ACC112 (cell line): Measurements from ENCODE around the gene ACVR2B.

Experiments used
- H2AFZ ChIP-seq: fragments of 200-600 bp; sonication (generic); one replicate; pipeline ENCODE4 v1.6.0; 2017; ENCODE audit warnings: antibody characterized with exemption, low read length; ENCODE audit not compliant: unreplicated experiment
- H3K27ac ChIP-seq: fragments of 200-600 bp; sonication (generic); 2 replicates; pipeline ENCODE4 v1.5.1; 2014; ENCODE audit warnings: low read depth, mild to moderate bottlenecking, antibody characterized with exemption, low read length, moderate library complexity
- H3K27me3 ChIP-seq: fragments of 200-600 bp; sonication (generic); 2 replicates; pipeline ENCODE4 v1.6.1; 2014; ENCODE audit warnings: mild to moderate bottlenecking, antibody characterized with exemption, low read length, moderate library complexity, mixed read lengths; ENCODE audit not compliant: insufficient read depth
- H3K36me3 ChIP-seq: fragments of 200-600 bp; sonication (generic); 2 replicates; pipeline ENCODE4 v1.6.1; 2016; ENCODE audit warnings: mild to moderate bottlenecking, antibody characterized with exemption, low read length, moderate library complexity, mixed read lengths; ENCODE audit not compliant: insufficient read depth
- H3K4me1 ChIP-seq: fragments of 200-600 bp; sonication (generic); one replicate; pipeline ENCODE4 v1.6.1; 2016; ENCODE audit warnings: low read length, mixed read lengths; ENCODE audit not compliant: insufficient read depth, unreplicated experiment, control insufficient read depth
- H3K4me3 ChIP-seq: fragments of 200-600 bp; sonication (generic); 2 replicates; pipeline ENCODE4 v1.5.1; 2014; ENCODE audit warnings: mild to moderate bottlenecking, low read depth, low read length
- H3K79me2 ChIP-seq: fragments of 200-600 bp; sonication (generic); one replicate; pipeline ENCODE4 v1.6.0; 2016; ENCODE audit warnings: low read length; ENCODE audit not compliant: control insufficient read depth, unreplicated experiment, insufficient read depth

ACVR2B gene

GRCh38 chr3:38459499-38460048 lies 5.9 kb downstream of the ACVR2B start:
- Histone ChIP-seq H2AFZ (no peak overlapping the region), H3K4me1 (peaks cover 13% of the 10 kb centered on the region), H3K36me3 (no peaks in the 10 kb centered on the region), H3K27ac (no peak overlapping the region), H3K27me3 (no peaks in the 10 kb centered on the region), H3K4me3 (no peak overlapping the region), H3K79me2 (no peaks in the 10 kb centered on the region)

- Histone ChIP-seq H3K4me3 (no peak overlapping the region), H3K79me2 (no peaks in the 10 kb centered on the region), H3K4me1 (peaks cover 13% of the 10 kb centered on the region), H3K27me3 (no peaks in the 10 kb centered on the region), H2AFZ (no peak overlapping the region), H3K27ac (no peak overlapping the region), H3K36me3 (no peaks in the 10 kb centered on the region)
Observed at GRCh38 chr3:38460377-38461270, 6.9 kb downstream of the ACVR2B start.

GRCh38 chr3:38465588-38466154 lies 12.0 kb downstream of the ACVR2B start:
- H3K27ac ChIP-seq = no peak overlapping the region
- H2AFZ ChIP-seq = no peak overlapping the region
- H3K4me1 ChIP-seq = no peaks in the 10 kb centered on the region
- no peaks in the 10 kb centered on the region for H3K79me2 ChIP-seq
- H3K4me3 ChIP-seq = no peak overlapping the region
- no peaks in the 10 kb centered on the region for H3K27me3 ChIP-seq
- H3K36me3 ChIP-seq = 0 out of 2 replicates have a peak, but pooled peaks cover 5% of the 10 kb centered on the region

- Histone ChIP-seq H3K79me2 (no peaks in the 10 kb centered on the region), H3K27ac (no peak overlapping the region), H3K27me3 (no peaks in the 10 kb centered on the region), H3K36me3 (0 out of 2 replicates have a peak, but pooled peaks cover 5% of the 10 kb centered on the region), H2AFZ (no peak overlapping the region), H3K4me1 (no peaks in the 10 kb centered on the region), H3K4me3 (no peak overlapping the region)
Observed at GRCh38 chr3:38468765-38469164, 15.1 kb downstream of the ACVR2B start.

- no peak overlapping the region for H2AFZ ChIP-seq
- H3K27ac ChIP-seq = no peak overlapping the region
- H3K4me1 ChIP-seq = no peaks in the 10 kb centered on the region
- H3K4me3 ChIP-seq = no peak overlapping the region
- H3K27me3 ChIP-seq = no peaks in the 10 kb centered on the region
- H3K36me3 ChIP-seq = 0 out of 2 replicates have a peak, but pooled peaks cover 5% of the 10 kb centered on the region
- H3K79me2 ChIP-seq = no peaks in the 10 kb centered on the region
Observed at GRCh38 chr3:38469852-38470251, 16.2 kb downstream of the ACVR2B start.

GRCh38 chr3:38471260-38471857 lies 17.7 kb downstream of the ACVR2B start:
- Histone ChIP-seq H3K36me3 (0 out of 2 replicates have a peak, but pooled peaks cover 5% of the 10 kb centered on the region), H3K27ac (no peak overlapping the region)

GRCh38 chr3:38472342-38472741 lies 18.7 kb downstream of the ACVR2B start:
- H3K79me2 ChIP-seq = no peaks in the 10 kb centered on the region
- 0 out of 2 replicates have a peak, but pooled peaks cover 5% of the 10 kb centered on the region for H3K36me3 ChIP-seq
- no peaks in the 10 kb centered on the region for H3K4me1 ChIP-seq
- H2AFZ ChIP-seq = no peak overlapping the region
- no peak overlapping the region for H3K4me3 ChIP-seq
- H3K27ac ChIP-seq = no peak overlapping the region
- H3K27me3 ChIP-seq = no peaks in the 10 kb centered on the region

More at GRCh38 chr3:38471260-38471857, 17.7 kb downstream of the ACVR2B start:
- H3K79me2 ChIP-seq = no peaks in the 10 kb centered on the region
- no peak overlapping the region for H3K4me3 ChIP-seq
- no peaks in the 10 kb centered on the region for H3K27me3 ChIP-seq
- H2AFZ ChIP-seq = no peak overlapping the region
- H3K4me1 ChIP-seq = no peaks in the 10 kb centered on the region

- Histone ChIP-seq H2AFZ (no peak overlapping the region), H3K4me1 (no peaks in the 10 kb centered on the region), H3K4me3 (no peak overlapping the region), H3K27ac (no peak overlapping the region), H3K27me3 (no peaks in the 10 kb centered on the region), H3K79me2 (no peaks in the 10 kb centered on the region), H3K36me3 (0 out of 2 replicates have a peak, but pooled peaks cover 5% of the 10 kb centered on the region)
Observed at GRCh38 chr3:38473229-38473628, 19.5 kb downstream of the ACVR2B start.

GRCh38 chr3:38474928-38475605 lies 21.4 kb downstream of the ACVR2B start:
- Histone ChIP-seq H3K79me2 (no peaks in the 10 kb centered on the region), H3K27ac (no peak overlapping the region), H3K27me3 (no peaks in the 10 kb centered on the region), H3K4me3 (no peak overlapping the region), H2AFZ (no peak overlapping the region), H3K36me3 (no peaks in the 10 kb centered on the region), H3K4me1 (no peaks in the 10 kb centered on the region)

- no peaks in the 10 kb centered on the region for H3K79me2 ChIP-seq
- no peak overlapping the region for H3K27ac ChIP-seq
Observed at GRCh38 chr3:38475716-38476115, 22.0 kb downstream of the ACVR2B start.

More at GRCh38 chr3:38475716-38476115, 22.0 kb downstream of the ACVR2B start:
- Histone ChIP-seq H3K4me3 (no peak overlapping the region), H3K36me3 (no peaks in the 10 kb centered on the region), H3K27me3 (no peaks in the 10 kb centered on the region), H3K4me1 (no peaks in the 10 kb centered on the region), H2AFZ (no peak overlapping the region)
